Transverse colon (tissue), 4 donors: Measurements from ENCODE around the gene DNAJC8.

Experiments used
- CTCF ChIP-seq, 5 experiments: fragments of 200-600 bp in 3 of 5; fragments of 450-650 bp in 2 of 5; sonication (generic) in 3 of 5; IDR thresholded peaks; 1 replicate in 2 of 5; 2 replicates in 3 of 5; pipeline ENCODE4 v1.5.1; 2016 to 2017; ENCODE audit warnings: antibody characterized with exemption in 5 of 5, inconsistent platforms in 3 of 5, mild to moderate bottlenecking in 2 of 5, moderate library complexity in 1 of 5
- POLR2A ChIP-seq: fragments of 450-650 bp; IDR thresholded peaks from one replicate; pipeline ENCODE4 v1.6.1; 2016; ENCODE audit warnings: antibody characterized with exemption, mild to moderate bottlenecking, moderate library complexity
- POLR2AphosphoS5 ChIP-seq, 3 donors: sonication (generic); formaldehyde crosslinking; IDR thresholded peaks; one replicate each; pipeline ENCODE4 v1.6.1; 2016; ENCODE audit warnings: antibody characterized with exemption in 3 of 3

GRCh38 chr1:28279721-28280120, 46.9 kb upstream of the DNAJC8 start:
- TF ChIP-seq POLR2A: no peak
- TF ChIP-seq CTCF (IDR thresholded peaks at IDR 0.05): no peak
- no peak for TF ChIP-seq POLR2AphosphoS5 (IDR thresholded peaks at IDR 0.05)
